Measurements from ENCODE around the gene BAZ2B.
"Not testable (repeated sequence)": the region's sequence is repeated elsewhere in the genome, so short reads cannot be mapped to it uniquely, and the experiment has no call there.

The BAZ2B gene, protein sequence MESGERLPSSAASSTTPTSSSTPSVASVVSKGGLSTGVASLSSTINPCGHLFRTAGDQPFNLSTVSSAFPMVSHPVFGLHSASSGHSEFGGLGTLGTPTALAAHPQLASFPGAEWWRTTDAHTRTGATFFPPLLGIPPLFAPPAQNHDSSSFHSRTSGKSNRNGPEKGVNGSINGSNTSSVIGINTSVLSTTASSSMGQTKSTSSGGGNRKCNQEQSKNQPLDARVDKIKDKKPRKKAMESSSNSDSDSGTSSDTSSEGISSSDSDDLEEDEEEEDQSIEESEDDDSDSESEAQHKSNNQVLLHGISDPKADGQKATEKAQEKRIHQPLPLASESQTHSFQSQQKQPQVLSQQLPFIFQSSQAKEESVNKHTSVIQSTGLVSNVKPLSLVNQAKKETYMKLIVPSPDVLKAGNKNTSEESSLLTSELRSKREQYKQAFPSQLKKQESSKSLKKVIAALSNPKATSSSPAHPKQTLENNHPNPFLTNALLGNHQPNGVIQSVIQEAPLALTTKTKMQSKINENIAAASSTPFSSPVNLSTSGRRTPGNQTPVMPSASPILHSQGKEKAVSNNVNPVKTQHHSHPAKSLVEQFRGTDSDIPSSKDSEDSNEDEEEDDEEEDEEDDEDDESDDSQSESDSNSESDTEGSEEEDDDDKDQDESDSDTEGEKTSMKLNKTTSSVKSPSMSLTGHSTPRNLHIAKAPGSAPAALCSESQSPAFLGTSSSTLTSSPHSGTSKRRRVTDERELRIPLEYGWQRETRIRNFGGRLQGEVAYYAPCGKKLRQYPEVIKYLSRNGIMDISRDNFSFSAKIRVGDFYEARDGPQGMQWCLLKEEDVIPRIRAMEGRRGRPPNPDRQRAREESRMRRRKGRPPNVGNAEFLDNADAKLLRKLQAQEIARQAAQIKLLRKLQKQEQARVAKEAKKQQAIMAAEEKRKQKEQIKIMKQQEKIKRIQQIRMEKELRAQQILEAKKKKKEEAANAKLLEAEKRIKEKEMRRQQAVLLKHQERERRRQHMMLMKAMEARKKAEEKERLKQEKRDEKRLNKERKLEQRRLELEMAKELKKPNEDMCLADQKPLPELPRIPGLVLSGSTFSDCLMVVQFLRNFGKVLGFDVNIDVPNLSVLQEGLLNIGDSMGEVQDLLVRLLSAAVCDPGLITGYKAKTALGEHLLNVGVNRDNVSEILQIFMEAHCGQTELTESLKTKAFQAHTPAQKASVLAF (N-terminal part only)

GRCh38 chr2:159616286-159616701 lies at the start of gene BAZ2B:
Gene BAZ2B, minus strand, starts transcription at chr2:159616548. Its CDS starts 137,829 bp downstream, at chr2:159478719.
- DNase-seq: no peak

DNA sequence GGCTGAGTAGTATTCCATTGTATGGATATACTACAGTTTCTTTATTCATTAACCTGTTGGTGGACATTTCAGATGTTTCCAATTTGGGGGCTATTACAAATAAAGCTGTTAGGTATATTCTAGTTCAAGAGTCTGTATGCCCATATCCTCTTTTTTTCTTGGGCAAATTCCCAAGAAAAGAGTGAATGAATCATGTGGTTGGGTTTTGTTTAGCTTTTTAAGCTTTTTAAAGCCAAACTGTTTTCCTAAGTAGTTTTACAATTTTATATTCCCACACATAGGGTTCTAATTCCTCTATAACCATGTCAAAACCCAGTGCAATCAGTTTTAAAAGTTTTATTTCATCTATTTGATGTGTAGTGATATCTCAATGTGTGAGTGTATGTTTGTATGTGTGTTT lies 44.9 kb upstream of the BAZ2B start:
- DNase-seq: no peak

GRCh38 chr2:159658881-159659873 lies 42.8 kb upstream of the BAZ2B start:
- no peak for DNase-seq

GRCh38 chr2:159653962-159654361 lies 37.6 kb upstream of the BAZ2B start:
- no peak for DNase-seq

DNA sequence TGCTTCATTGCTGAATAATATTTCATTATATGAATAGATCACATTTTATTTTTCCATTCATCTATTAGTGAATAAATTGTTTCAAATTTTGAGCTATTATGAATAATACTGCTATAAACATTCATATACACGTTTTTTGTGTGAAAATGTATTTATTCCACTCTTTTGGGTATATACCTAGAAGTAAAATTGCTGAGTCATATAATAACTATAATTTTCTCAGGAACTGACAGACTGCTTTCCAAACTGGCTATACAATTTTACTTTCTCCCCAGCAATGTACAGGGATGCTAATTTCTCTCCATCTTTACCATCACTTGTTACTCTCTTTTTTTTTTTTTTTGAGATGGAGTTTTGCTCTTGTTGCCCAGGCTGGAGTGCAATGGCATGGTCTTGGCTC lies 35.5 kb upstream of the BAZ2B start:
- DNase-seq: no peak

DNA sequence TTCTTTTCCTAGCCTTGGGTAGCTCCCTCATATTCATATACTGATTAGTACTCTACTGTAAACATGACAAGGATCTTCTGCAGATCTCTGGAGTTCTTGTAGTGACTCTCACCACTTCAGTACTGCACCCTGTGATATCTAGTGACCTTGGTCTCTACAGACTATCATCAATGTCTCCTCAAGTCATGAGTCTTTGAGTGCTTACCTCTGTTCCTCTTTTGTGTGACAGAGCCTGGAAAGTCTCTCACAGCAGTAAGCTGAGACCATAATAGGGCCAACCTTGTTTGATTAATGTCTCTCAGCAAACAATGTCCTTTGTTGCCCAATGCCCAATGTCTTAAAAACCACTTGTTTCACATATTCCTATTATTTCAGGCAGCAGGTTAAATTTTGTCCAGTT lies 34.2 kb upstream of the BAZ2B start:
- DNase-seq: no peak

DNA sequence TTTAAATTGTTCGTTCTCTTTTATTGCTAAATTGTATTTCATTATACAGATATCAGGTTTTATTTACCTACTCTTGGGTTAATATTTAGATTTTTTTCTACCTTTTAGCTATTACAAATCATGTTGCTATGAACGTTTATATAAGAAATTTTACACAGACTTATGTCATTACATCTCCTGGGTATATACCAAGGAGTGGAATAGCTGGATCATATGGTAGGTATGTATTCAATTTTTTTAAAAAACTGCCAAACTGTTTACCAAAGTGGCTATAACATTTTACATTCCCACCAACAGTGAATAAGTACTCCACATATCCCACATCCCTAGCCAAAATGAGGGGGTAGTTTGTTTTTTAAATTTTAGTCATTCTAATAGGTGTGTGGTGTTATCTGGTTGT lies 32.3 kb upstream of the BAZ2B start:
- DNase-seq: no peak

- no peak for DNase-seq
These were observed 31.3 kb upstream of the BAZ2B start for GRCh38 chr2:159647667-159648066.

- no peak for DNase-seq
These were observed 23.8 kb upstream of the BAZ2B start for GRCh38 chr2:159640176-159640575.

DNA sequence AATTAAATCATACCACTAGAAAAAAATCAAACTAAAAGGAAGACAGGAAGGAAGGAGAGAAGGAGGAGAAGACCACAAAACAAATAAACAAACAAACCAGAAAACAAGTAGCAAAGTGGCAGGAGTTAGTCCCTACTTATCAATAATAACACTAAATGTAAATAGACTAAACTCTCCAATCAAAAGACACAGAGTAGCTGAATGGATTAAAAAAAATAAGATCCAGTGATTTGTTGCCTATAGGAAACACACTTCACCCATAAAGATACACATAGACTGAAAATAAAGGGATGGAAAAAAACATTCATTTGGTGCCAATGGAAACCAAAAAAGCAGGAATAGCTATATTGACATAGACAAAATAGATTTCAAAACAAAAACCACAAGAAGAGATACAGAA lies 23.4 kb upstream of the BAZ2B start:
- DNase-seq: no peak

DNA sequence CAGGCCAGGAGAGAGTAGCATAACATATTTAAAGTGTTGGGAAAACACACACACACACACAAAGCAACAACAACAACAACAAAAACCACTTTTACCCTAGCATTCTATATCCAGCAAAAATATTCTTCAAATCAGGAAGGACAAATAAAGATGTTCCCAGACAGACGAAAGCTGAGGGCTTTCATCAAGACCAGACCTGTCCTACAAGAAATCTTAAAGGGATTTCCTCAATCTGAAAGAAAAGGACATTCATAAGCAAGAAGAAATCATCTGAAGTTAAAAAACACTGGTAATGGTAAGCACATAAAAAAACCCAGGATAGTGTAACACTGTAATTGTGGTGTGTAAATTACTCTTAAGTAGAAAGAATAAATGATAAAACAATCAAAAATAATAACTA lies 22.7 kb upstream of the BAZ2B start:
- DNase-seq: no peak

DNA sequence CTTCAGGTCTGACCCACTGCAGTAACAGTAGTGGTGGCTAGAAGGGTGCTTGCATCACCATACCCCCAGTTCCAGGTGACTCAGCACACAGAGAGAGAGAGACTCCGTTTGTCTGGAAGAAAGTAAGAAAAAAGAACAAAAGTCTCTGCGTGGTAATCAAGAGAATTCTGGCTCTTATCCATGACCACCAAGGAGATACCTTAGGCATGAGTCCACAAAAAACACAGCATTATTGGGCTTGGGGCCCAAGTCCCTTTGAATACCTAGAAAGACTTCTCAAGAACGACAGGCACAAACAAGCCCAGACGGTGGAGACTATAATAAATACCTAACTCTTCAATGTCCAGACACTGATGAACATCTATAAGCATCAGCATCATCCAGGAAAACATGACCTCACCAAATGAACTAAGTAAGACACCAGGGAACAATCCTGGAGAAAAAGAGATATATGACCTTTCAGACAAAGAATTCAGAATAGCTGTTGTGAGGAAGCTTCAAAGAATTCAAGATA lies 21.7 kb upstream of the BAZ2B start:
- DNase-seq: no peak

DNA sequence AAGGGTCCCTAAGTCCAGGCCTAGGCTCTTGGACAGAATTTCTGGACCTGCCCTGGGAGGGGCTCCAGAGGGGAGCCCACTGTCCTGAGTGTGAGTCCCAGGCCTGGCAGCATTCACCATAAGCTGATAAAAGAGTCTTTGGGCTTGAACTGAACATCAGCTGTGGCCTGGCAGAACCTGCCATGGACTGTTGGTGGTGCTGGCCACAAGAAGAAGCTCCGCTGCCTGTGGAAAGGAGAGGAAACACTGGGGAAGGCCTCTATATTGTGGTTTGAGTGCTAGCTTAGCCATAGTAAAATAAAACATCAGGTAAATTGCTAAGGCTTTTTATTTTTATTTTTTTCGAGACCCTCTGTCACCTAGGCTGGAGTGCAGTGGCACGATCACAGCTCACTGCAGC lies 20.9 kb upstream of the BAZ2B start:
- no peak for DNase-seq

GRCh38 chr2:159635006-159635789 lies 18.9 kb upstream of the BAZ2B start:
- no peak for DNase-seq

DNA sequence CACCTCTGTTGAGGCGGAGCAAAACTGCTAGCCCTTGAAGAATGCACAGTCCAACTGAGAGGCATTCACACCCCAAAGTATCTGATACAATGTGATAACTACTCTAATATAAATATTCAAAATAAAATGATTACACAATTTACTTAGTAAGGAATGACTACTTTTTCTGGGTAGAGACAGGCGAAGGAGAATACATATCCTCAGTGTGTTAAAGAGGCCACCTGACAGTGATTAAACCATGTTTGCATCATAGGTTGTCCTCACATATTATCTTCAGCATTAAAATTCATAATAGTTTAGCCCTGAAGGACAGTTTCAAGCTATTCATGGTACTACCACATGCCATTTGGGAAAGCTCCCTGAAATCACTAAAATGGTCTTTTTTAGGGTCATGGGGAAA lies 16.9 kb upstream of the BAZ2B start:
- no peak for DNase-seq

DNA sequence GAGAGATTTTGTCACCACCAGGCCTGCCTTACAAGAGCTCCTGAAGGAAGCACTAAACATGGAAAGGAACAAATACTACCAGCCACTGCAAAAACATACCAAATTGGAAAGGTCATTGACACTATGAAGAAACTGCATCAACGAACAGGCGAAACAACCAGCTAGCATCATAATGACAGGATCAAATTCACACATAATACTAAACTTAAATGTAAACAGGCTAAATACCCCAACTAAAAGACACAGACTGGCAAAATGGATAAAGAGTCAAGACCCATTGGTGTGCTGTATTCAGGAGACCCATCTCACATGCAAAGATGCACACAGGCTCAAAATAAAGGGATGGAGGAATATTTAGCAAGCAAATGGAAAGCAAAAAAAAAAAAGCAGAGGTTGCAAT lies 9.3 kb upstream of the BAZ2B start:
- not testable (repeated sequence) for DNase-seq

DNA sequence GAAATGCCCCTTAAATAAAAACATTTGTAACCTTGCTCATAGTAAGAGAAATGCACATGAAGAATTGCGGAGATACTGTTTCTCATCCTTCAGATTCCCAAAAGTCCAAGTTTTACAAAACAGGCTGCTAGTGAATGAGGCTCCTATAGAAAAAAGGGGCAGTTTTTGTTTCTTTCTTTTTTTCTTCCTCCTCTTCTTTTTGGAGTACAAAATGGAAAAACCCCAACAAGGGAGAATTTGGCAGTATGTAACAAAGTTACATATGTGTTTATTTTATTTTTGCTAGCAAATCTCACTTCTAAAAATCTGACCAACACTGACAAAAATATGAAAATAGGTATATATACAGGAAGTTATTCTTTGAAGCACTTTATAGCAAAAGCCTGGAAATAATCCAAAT lies 7.1 kb upstream of the BAZ2B start:
- no peak for DNase-seq

DNA sequence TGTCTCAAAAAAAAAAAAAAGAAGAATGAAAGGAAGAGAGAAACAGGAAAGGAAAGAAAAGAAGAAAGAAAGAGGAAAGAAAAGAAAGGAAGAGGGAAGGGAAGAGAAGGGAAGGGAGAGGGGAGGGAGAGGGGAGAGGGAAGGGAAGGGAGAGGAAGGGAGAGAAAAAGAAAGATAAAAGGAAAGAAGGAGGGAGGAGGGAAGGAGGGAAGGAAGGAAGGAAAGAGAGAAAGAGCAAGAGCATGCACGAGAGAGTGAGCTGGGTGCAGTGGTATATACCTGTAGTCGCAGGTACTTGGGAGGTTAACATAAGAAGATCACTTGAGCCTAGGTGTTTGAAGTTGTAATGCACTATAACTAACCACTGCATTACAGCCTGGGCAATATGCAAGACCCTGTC lies 6.6 kb upstream of the BAZ2B start:
- DNase-seq: no peak

DNA sequence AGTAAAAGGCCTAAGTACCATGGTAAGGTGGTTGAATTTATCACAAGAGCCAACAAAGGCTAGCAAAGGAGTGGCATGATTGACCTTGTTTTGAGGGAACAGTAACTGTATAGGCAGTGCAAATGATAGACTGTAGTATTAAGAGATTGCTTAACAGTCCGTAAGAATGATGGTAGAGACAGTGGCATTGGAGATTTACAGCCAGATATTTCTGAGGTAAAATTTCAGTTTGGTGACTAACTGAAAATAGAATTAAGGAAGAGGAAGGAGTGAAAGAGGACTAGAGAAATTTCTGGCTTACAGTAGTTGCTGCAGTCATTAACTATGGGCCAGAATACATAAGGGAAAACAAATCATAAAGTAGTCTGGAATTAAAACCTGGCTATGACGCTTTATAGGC lies 4.4 kb upstream of the BAZ2B start:
- DNase-seq: no peak

DNA sequence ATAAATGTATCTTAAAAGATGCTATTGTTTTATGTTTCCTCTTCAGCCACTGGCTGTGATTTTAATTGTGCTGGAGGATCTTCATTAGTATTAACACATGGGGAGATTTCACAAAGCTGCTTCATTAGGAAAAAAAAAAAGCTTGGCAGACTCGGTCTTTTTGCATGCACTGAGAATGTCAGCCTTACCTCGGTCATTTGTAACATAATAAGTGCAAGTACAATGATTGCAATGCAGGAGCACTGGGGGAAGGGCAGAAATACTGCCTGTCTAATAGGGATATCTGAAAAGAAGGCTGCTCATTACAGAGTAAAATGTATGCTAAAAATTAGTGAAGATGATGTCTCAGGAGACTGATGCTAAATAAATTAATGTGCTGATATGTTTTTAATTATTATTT lies 1.3 kb upstream of the BAZ2B start:
- DNase-seq: no peak

- DNase-seq: no peak
These were observed 752 bp upstream of the BAZ2B start for GRCh38 chr2:159617100-159617499.

All from activated T-cell treated with anti-CD3 and anti-CD28 coated beads, Interleukin-2, amount 50 U/mL, for 48 hours (primary cell).